ENCODE measurements around the gene FBXW8. TPM values are rescaled to one million over a fixed set of nuclear protein-coding genes. Genes with fewer than 3 reads are reported as not detected.
"Not testable (repeated sequence)": the region's sequence is repeated elsewhere in the genome, so short reads cannot be mapped to it uniquely, and the experiment has no call there.

Gene FBXW8
- total RNA-seq, 6 experiments from 2014 or later, result 4.5 to 9.6 (median 6.3) TPM

GRCh38 chr12:117054279-117054678 is 143.5 kb downstream of the FBXW8 start:
- TF ChIP-seq CTCF (IDR thresholded peaks at IDR 0.05), result no peak
- no peak for TF ChIP-seq POLR2A (IDR thresholded peaks at IDR 0.05)
- no peak overlapping the region for H3K27ac ChIP-seq
- WGBS (ENCODE audit: insufficient coverage, low coverage, low lambda C conversion rate, missing lambda C conversion rate), result 82% methylated on average over 4 of the region's 6 CpGs
- H3K4me3 ChIP-seq, result no peak overlapping the region
- H3K36me3 ChIP-seq, result no peaks in the 10 kb centered on the region
- H3K27me3 ChIP-seq, result no peaks in the 10 kb centered on the region
- DNase-seq (no peak), ATAC-seq (no peak)
- no peaks in the 10 kb centered on the region for H3K4me1 ChIP-seq
- H3K9me3 ChIP-seq, result no peaks in the 10 kb centered on the region
- intact Hi-C loops (cut with DNase I), result no loop called here

- H3K4me3 ChIP-seq; ATAC-seq; H3K27me3 ChIP-seq; H3K36me3 ChIP-seq; DNase-seq; intact Hi-C loops (cut with DNase I); H3K27ac ChIP-seq; H3K4me1 ChIP-seq; H3K9me3 ChIP-seq: not testable (repeated sequence)
- WGBS (ENCODE audit: insufficient coverage, low coverage, low lambda C conversion rate, missing lambda C conversion rate), result 53% methylated on average over 7 of the region's 8 CpGs
Observed at GRCh38 chr12:117057626-117058025, 146.9 kb downstream of the FBXW8 start.

GRCh38 chr12:117058442-117059072 is 147.8 kb downstream of the FBXW8 start:
- WGBS (ENCODE audit: insufficient coverage, low coverage, low lambda C conversion rate, missing lambda C conversion rate), result 58% methylated on average over 3 of the region's 3 CpGs
- H3K27me3 ChIP-seq, result no peaks in the 10 kb centered on the region
- DNase-seq (no peak), ATAC-seq (no peak)
- no peaks in the 10 kb centered on the region for H3K4me1 ChIP-seq
- no peak overlapping the region for H3K27ac ChIP-seq
- intact Hi-C loops (cut with DNase I), result no loop called here
- TF ChIP-seq CTCF (IDR thresholded peaks at IDR 0.05), result no peak
- no peak for TF ChIP-seq POLR2A (IDR thresholded peaks at IDR 0.05)
- H3K36me3 ChIP-seq, result no peaks in the 10 kb centered on the region
- H3K9me3 ChIP-seq, result no peaks in the 10 kb centered on the region
- H3K4me3 ChIP-seq, result no peak overlapping the region

- DNase-seq (no peak), ATAC-seq (no peak)
- Histone ChIP-seq H3K9me3 (no peaks in the 10 kb centered on the region), H3K36me3 (no peaks in the 10 kb centered on the region), H3K4me1 (no peaks in the 10 kb centered on the region), H3K27ac (no peak overlapping the region), H3K4me3 (no peak overlapping the region), H3K27me3 (no peaks in the 10 kb centered on the region)
- 74% methylated on average over 8 of the region's 8 CpGs for WGBS (ENCODE audit: insufficient coverage, low coverage, low lambda C conversion rate, missing lambda C conversion rate)
- TF ChIP-seq POLR2A (IDR thresholded peaks at IDR 0.05), result no peak
- intact Hi-C loops (cut with DNase I), result no loop called here
Observed at GRCh38 chr12:117059156-117059555, 148.4 kb downstream of the FBXW8 start.

- Histone ChIP-seq H3K4me3 (no peak overlapping the region), H3K36me3 (no peaks in the 10 kb centered on the region), H3K27me3 (no peaks in the 10 kb centered on the region), H3K9me3 (no peaks in the 10 kb centered on the region), H3K4me1 (no peaks in the 10 kb centered on the region), H3K27ac (no peak overlapping the region)
- no peak for TF ChIP-seq CTCF (IDR thresholded peaks at IDR 0.05)
- TF ChIP-seq POLR2A (IDR thresholded peaks at IDR 0.05), result no peak
- WGBS (ENCODE audit: insufficient coverage, low coverage, low lambda C conversion rate, missing lambda C conversion rate), result 37% methylated on average over 11 of the region's 21 CpGs
- ATAC-seq (no peak), DNase-seq (no peak)
- intact Hi-C loops (cut with DNase I), result no loop called here
Observed at GRCh38 chr12:117060246-117060928, 149.6 kb downstream of the FBXW8 start.
